GM21576 (cell line): ENCODE results near the gene SPART.

ENCODE experiments used
- ATAC-seq: cut with Tn5 transposase; IDR thresholded peaks from one replicate; pipeline ENCODE4 v1.9.1; 2021; ENCODE audit warnings: mild to moderate bottlenecking, moderate library complexity; ENCODE audit not compliant: unreplicated experiment

SPART gene

GRCh38 chr13:36259361-36260137 is 86.6 kb downstream of the SPART start:
- ATAC-seq = no peak

GRCh38 chr13:36258831-36259230 is 87.4 kb downstream of the SPART start:
- no peak for ATAC-seq
